GM15510 (cell line): ENCODE measurements around the gene PODXL2.

Experiments used
- POLR2A ChIP-seq: IDR thresholded peaks from 3 replicates; pipeline ENCODE4 v1.6.1; 2011; ENCODE audit warnings: borderline replicate concordance; ENCODE audit not compliant: insufficient read length; ENCODE audit errors: extremely low read depth

PODXL2 gene

DNA sequence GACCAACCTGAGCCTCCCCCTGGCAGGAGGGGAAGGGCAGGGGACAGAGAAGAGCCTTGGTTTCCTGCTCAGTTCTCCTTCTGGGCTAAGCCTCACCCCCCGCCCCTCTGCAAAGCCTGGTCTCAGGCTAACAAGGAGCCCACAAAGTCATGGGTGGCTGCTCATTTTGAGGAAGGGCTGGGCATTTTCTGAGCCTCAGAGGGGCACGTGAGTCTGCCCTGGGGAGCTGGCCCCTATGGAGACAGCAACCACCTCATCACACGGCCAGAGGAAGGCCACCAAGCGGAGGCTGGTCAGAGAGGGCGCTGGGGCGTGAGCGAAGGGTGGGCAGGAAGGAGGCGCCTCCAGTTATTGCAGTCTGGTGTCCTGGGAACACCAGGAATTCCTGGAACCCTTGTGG lies 62.5 kb downstream of the PODXL2 start:
- TF ChIP-seq POLR2A = peak; percentile 20

- no peak for TF ChIP-seq POLR2A
These were observed 63.0 kb downstream of the PODXL2 start for GRCh38 chr3:127691974-127692373.

- no peak for TF ChIP-seq POLR2A
These were observed 63.7 kb downstream of the PODXL2 start for GRCh38 chr3:127692501-127693335.

DNA sequence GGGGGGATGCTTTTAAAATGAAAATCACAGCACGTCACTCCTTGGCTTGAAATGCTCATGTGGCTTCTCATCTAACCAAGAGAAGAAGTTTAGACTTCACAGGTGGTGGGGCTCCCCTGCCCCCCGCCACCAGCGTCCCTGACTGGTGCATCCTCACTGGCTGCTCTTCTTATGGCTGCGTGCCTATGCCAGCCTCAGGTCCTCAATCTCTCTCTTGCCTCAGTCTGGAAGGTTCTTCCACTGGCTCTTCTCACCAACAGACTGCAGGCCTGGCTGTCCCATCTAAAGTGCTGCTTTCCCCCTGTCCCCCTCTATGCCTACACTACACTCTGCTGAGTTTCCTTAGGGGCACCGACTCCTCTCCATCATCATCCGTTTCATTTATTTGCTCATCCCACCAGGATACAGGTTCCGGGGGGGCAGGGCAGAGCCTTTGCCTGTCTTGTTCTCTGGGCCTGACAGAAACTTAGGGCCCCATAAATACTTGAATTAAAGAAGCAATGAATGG lies 64.4 kb downstream of the PODXL2 start:
- TF ChIP-seq POLR2A = no peak

DNA sequence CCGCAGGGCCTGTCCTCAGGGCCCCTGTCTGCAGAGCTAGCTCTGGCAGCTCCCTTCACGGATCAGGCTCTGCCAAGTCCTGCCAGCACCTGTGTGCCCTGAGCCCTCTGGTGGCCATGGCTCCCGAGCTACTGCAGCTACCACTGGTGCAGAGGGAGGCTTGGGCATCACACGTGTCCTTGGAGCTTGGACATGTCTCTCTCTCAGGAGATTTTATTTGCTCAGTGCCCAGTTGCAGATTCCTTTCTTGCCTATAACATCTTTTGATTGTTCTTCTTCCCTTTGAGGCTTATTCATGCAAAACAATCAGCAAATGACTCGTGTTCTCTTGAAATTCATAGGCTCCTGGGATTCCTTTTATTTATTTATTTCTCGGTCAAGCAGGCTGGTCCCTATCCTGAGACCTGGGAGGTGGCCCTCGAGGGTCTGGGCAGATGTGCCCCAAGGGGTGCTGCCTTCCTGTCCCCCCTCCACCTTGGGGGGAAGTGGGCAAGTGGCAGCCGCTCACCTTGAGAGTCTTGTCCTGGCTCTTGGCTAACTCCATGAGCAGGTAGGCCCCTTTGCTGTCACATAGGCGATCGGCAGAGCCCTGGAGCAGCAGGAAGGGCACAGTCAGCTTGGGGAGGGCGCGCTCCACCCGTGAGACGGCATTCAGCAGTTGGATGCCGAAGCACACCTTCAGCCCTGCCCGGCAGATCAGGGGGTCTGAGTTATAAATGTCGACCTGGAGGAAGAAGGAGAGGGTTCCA lies 65.7 kb downstream of the PODXL2 start:
- no peak for TF ChIP-seq POLR2A

GRCh38 chr3:127697551-127698240 lies 68.7 kb downstream of the PODXL2 start:
- TF ChIP-seq POLR2A = no peak

DNA sequence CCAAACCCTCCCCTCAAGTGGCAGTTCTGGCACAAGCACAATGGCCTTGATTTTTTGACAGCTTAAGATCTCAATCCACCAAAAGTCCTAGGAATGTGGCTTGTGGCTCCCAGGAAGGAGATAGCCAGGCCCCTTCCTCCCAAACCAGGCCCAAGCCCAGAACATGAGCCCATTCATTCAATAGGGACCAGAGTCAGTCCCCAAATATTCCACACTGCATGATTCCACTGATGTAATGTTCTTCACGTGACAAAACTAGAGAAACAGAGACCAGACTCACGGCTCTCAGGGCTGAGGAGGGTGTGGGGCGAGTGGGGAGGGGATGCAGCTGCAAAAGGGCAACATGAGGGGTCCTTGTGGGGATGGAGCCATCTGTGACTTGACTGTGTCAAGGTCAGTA lies 69.3 kb downstream of the PODXL2 start:
- no peak for TF ChIP-seq POLR2A

- no peak for TF ChIP-seq POLR2A
These were observed 69.9 kb downstream of the PODXL2 start for GRCh38 chr3:127698691-127699415.

DNA sequence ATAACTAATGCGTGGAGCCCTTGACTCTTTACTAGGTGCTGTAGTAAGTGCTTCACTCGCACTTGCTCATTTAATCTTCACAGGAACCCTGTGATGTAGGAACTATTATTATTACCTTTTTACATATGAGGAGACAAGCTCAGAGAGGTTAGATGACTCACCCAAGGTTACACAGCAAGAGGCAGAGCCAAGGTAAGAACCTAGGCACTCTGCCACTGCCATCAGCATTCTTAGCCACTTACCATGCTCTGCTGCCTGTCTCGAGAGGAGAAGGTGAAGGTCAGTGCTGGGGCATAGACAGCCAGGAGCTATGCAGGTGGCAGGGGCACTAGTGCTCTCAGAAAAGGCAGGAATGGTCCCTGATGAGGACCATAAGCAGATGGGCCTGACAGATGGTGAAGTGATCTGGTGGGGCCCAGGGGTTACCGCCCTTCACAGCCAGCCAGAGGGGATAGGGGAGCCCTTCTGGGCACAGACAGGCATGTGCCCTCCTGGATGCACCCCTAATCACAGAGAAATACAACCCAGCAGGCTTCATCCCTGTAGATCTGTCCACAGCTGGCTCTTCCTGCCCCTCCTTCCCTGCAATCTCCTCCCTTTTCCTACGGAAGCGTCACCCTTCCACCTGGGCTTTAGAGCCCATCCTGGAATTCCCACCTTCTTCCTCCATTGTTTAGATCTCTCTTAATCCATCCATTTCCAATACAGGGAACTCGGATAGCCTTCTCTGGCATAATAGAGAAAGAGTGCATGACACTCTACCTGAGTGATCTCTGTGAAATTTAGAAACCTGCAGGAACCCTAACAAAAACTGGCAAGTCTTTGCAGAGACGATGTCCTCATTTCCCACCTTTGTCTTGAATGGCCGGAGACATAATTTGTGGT lies 70.7 kb downstream of the PODXL2 start:
- TF ChIP-seq POLR2A = no peak

- no peak for TF ChIP-seq POLR2A
These were observed 71.4 kb downstream of the PODXL2 start for GRCh38 chr3:127700406-127700805.

DNA sequence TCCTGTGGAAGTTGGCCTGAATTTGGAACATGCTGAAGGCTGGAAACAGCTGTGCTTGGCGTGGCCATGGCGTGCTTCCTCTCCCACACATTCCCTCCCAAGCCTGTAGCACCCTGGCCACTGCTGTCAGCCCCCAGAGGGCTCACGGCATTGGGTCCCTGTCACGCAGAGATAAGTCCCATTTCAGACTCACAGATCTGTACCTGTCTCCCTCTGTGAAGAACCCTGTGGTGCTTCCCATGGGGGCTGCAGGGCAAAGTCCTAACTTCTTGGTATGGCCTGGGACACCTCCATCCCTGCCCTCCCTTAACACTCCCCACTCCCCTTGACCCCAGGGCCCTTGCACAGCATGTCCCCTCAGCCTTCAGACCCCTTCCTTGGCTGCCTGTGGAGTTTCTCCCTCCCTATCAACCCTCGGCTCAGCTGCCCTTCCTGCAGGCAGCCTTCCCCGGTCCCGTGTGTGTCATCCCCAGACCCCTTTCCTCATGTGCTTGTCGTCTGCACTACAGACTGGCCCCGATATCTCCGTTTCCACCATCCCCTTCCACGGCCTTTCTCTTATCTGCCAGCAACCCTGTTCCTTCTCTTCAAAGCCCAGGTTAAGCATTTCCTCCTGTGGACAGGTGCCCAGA lies 72.4 kb downstream of the PODXL2 start:
- no peak for TF ChIP-seq POLR2A

DNA sequence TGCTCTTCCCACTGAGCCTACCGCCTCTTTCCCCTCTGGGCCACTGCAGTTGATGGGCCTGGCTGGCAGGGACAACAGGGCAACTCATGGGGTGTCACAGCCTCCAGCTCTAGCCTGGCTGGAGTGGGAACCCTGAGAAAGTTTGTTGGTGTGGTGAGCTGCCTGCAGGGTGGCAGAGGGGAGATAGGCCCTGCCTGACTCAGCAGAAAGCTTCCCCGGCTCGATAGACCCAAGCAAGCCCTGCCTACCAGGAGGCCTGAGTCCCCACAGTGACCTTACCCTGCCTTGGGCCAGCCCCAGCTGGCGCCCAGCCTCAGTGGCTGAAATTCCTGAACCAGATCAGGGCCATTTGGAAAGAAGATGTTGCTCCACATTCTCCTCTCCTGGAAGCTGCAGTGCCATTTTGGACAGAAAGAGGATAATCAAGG lies 73.2 kb downstream of the PODXL2 start:
- TF ChIP-seq POLR2A = no peak

- TF ChIP-seq POLR2A = no peak
These were observed 77.3 kb downstream of the PODXL2 start for GRCh38 chr3:127706312-127706711.

GRCh38 chr3:127706785-127707351 lies 77.9 kb downstream of the PODXL2 start:
- no peak for TF ChIP-seq POLR2A
